ENCODE results near the gene PDLIM5. TPM values are rescaled to one million over a fixed set of nuclear protein-coding genes. Genes with fewer than 3 reads are reported as not detected.

Gene PDLIM5
- total RNA-seq, 5 donors from 2014 or later (not counting 1 experiment from before 2014, with no cell fraction given), result 27.1 to 32.0 (median 29.6) TPM

DNA sequence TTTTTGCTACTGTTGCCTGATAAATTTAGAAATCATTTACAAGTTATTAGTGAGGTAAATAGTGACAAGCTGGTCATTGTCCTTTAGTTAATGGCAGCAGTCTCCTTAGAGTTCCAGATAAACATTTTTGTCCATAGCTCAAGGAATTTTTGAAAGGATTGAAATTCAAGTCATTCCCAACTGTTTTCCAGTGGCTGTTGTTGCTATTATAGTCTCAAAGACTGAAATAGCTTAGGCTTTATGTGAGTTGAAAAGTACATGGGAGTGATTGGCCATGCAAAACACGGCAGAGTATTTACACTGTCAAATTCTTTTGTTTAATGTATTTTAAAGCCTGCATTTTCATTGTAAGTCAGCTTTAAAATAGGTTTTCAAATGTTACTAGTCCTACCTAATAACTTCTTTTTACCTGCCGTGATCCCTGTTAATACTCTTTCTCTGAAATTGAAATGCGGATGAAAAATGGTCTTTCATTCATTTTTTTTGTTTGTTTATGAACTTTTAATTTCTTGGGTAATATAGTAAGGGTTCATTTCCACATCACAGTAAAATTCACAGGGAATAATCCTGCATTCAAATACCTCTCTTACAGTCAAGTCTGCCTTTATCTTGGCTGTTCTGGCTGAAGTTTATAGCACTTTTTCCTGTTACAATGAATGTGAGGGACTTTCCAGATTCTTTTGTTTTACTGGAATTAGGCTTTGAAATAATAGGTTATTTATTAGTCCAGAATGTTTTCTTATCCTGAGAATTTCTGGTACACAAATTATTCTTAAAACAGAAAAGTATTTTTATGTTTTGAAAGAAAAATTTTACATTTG, 85.1 kb downstream of the PDLIM5 start:
- Histone ChIP-seq H3K27me3 (replicated peaks in 1 of 2; ENCODE audit: control insufficient read depth in 2 of 2, extremely low read depth in 1 of 2, insufficient read depth in 2 of 2, low read length in 1 of 2) (no peaks in the 10 kb centered on the region), H3K9me3 (no peaks in the 10 kb centered on the region), H3K36me3 (ENCODE audit: control insufficient read depth in 2 of 2, extremely low read depth in 1 of 2, insufficient read depth in 1 of 2, low read length in 1 of 2) (no peaks in the 10 kb centered on the region), H3K4me1 (ENCODE audit: control insufficient read depth in 1 of 2, extremely low read depth in 1 of 2, insufficient read depth in 2 of 2, low read length in 2 of 2) (no peaks in the 10 kb centered on the region), H3K27ac (ENCODE audit: low read length) (no peak overlapping the region), H3K4me3 (ENCODE audit: control insufficient read depth in 1 of 2, extremely low read depth in 1 of 2, low read length in 1 of 2) (no peak overlapping the region)
- peaks cover 3 to 11% (median 6%) of the 10 kb centered on the region in 3 donors for H3K4me1 Mint-ChIP-seq
- no peak overlapping the region for H3K27ac Mint-ChIP-seq
- no peaks in the 10 kb centered on the region for H3K27me3 Mint-ChIP-seq
- no CpG with 5 or more reads among the region's 3 CpGs for WGBS (ENCODE audit: insufficient coverage)
- ChIA-PET POLR2A (no interaction called here), CTCF (no interaction called here)
- peaks cover 15% of the 10 kb centered on the region for H3K36me3 Mint-ChIP-seq
- no peak for DNase-seq
- ATAC-seq (replicated peaks in 1 of 4), result no peak
- H3K9me3 Mint-ChIP-seq, result no peaks in the 10 kb centered on the region
- H3K4me3 Mint-ChIP-seq, result no peak overlapping the region

DNA sequence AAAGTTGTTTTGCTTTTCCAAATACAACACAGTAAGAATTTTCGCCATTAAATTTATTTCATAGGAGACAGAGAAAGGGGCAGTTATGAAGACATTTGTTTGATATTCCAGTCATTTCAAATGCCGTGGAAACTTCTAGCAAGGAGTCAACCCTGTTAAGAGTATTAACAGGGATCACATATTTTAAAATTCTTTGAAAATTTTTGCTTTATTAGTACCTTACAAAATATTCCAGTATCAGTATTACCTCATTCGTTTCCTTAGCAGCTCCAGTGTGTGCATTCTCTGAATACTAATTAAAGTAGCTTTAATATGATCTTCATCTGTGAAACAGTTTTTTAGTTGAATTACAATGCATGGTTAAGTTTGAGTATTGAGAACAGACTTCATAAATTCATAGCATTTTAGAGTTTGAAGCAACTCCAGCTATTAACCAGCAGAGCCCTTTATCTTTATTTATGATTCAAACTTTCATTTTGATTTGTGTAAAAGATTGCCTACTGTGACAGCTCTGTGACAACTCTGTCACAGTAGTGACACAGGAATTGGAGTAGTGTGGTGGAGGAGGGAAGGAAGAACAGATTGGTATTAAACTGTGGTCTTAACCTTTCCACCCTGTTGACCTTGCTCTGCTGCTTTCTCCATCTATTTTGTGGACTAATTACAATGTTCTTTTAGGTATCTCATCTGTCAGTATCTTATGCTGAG, 86.3 kb downstream of the PDLIM5 start:
- no peaks in the 10 kb centered on the region for H3K27me3 ChIP-seq (replicated peaks in 1 of 2; ENCODE audit: control insufficient read depth in 2 of 2, extremely low read depth in 1 of 2, insufficient read depth in 2 of 2, low read length in 1 of 2)
- Mint-ChIP-seq H3K4me3 (no peak overlapping the region), H3K36me3 (peaks cover 15% of the 10 kb centered on the region), H3K4me1 (peaks cover 0 to 11% (median 6%) of the 10 kb centered on the region in 3 donors), H3K9me3 (no peaks in the 10 kb centered on the region), H3K27me3 (no peaks in the 10 kb centered on the region), H3K27ac (no peak overlapping the region)
- no peaks in the 10 kb centered on the region for H3K4me1 ChIP-seq (ENCODE audit: control insufficient read depth in 1 of 2, extremely low read depth in 1 of 2, insufficient read depth in 2 of 2, low read length in 2 of 2)
- DNase-seq (no peak), ATAC-seq (replicated peaks in 1 of 4) (no peak)
- H3K27ac ChIP-seq (ENCODE audit: low read length), result no peak overlapping the region
- no peaks in the 10 kb centered on the region for H3K9me3 ChIP-seq
- POLR2A ChIA-PET, result no interaction called here
- H3K4me3 ChIP-seq (ENCODE audit: control insufficient read depth in 1 of 2, extremely low read depth in 1 of 2, low read length in 1 of 2), result no peak overlapping the region
- H3K36me3 ChIP-seq (ENCODE audit: control insufficient read depth in 2 of 2, extremely low read depth in 1 of 2, insufficient read depth in 1 of 2, low read length in 1 of 2), result no peaks in the 10 kb centered on the region
- CTCF ChIA-PET, result no interaction called here
- WGBS (ENCODE audit: insufficient coverage), result no CpG with 5 or more reads among the region's 3 CpGs

DNA sequence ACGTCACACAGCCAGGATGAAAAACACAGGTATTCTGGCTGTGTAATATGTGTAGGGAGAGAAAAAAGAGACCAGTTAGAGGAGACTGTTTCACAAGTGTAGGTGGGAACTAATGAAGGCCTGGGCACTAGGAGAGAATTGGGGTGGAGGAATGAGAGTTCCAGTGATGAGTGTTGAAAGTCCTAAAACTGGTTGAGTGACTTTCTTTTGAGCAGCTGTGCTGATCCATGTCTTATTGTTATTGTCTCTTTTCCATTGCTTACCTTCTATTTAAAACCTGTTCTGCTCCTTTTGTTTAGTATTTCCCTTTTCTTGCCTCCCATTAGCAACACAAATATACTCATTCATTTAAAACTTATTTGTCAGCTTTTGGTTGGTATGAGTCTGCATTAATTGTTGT, 88.7 kb downstream of the PDLIM5 start:
- POLR2A ChIA-PET, result no interaction called here
- H3K36me3 Mint-ChIP-seq, result peaks cover 22% of the 10 kb centered on the region
- H3K4me1 Mint-ChIP-seq, result peaks cover 0 to 3% (median under 1%) of the 10 kb centered on the region in 3 donors
- no peak overlapping the region for H3K4me3 Mint-ChIP-seq
- Histone ChIP-seq H3K9me3 (no peaks in the 10 kb centered on the region), H3K27me3 (replicated peaks in 1 of 2; ENCODE audit: control insufficient read depth in 2 of 2, extremely low read depth in 1 of 2, insufficient read depth in 2 of 2, low read length in 1 of 2) (no peaks in the 10 kb centered on the region), H3K27ac (ENCODE audit: low read length) (no peak overlapping the region), H3K4me3 (ENCODE audit: control insufficient read depth in 1 of 2, extremely low read depth in 1 of 2, low read length in 1 of 2) (no peak overlapping the region), H3K4me1 (ENCODE audit: control insufficient read depth in 1 of 2, extremely low read depth in 1 of 2, insufficient read depth in 2 of 2, low read length in 2 of 2) (no peaks in the 10 kb centered on the region), H3K36me3 (ENCODE audit: control insufficient read depth in 2 of 2, extremely low read depth in 1 of 2, insufficient read depth in 1 of 2, low read length in 1 of 2) (no peaks in the 10 kb centered on the region)
- DNase-seq, result no peak
- no peak for ATAC-seq (replicated peaks in 1 of 4)
- CTCF ChIA-PET, result no interaction called here
- no peaks in the 10 kb centered on the region for H3K27me3 Mint-ChIP-seq
- no peaks in the 10 kb centered on the region for H3K9me3 Mint-ChIP-seq
- WGBS (ENCODE audit: insufficient coverage), result 100% methylated on average over 1 of the region's 1 CpG
- no peak overlapping the region for H3K27ac Mint-ChIP-seq

DNA sequence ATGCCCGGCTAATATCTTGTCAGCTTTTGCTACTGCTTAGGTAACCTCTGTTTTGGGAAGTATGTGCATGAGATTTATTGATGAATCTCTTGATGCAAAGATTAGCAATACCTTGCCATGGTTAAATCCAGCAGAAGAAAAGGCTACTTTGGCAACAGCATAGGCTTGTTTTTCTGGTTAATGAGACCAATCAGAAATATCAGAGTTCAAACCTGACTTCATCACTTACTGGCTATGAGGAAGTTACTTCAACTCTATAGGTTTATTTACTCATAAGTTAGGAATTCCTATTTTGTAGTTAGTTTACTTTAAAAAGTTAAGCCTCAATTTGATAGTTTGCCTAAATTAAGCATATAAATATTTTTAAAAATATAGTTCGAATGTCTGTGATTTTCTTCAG, 93.1 kb downstream of the PDLIM5 start:
- no peaks in the 10 kb centered on the region for H3K4me1 ChIP-seq (ENCODE audit: control insufficient read depth in 1 of 2, extremely low read depth in 1 of 2, insufficient read depth in 2 of 2, low read length in 2 of 2)
- H3K27me3 Mint-ChIP-seq, result no peaks in the 10 kb centered on the region
- peaks cover 37% of the 10 kb centered on the region for H3K36me3 Mint-ChIP-seq
- CTCF ChIA-PET, result no interaction called here
- H3K4me1 Mint-ChIP-seq, result peaks cover 5 to 17% (median 9%) of the 10 kb centered on the region in 3 donors
- H3K27ac Mint-ChIP-seq, result no peak overlapping the region
- peaks cover 0 to 3% (median 3%) of the 10 kb centered on the region in 3 donors for H3K9me3 Mint-ChIP-seq
- H3K27ac ChIP-seq (ENCODE audit: low read length), result no peak overlapping the region
- POLR2A ChIA-PET, result no interaction called here
- ATAC-seq (replicated peaks in 1 of 4) (no peak), DNase-seq (no peak)
- no peaks in the 10 kb centered on the region for H3K9me3 ChIP-seq
- no peak overlapping the region for H3K4me3 ChIP-seq (ENCODE audit: control insufficient read depth in 1 of 2, extremely low read depth in 1 of 2, low read length in 1 of 2)
- no peaks in the 10 kb centered on the region for H3K36me3 ChIP-seq (ENCODE audit: control insufficient read depth in 2 of 2, extremely low read depth in 1 of 2, insufficient read depth in 1 of 2, low read length in 1 of 2)
- H3K4me3 Mint-ChIP-seq, result no peak overlapping the region
- no peaks in the 10 kb centered on the region for H3K27me3 ChIP-seq (replicated peaks in 1 of 2; ENCODE audit: control insufficient read depth in 2 of 2, extremely low read depth in 1 of 2, insufficient read depth in 2 of 2, low read length in 1 of 2)
- no CpG with 5 or more reads among the region's 2 CpGs for WGBS (ENCODE audit: insufficient coverage)

DNA sequence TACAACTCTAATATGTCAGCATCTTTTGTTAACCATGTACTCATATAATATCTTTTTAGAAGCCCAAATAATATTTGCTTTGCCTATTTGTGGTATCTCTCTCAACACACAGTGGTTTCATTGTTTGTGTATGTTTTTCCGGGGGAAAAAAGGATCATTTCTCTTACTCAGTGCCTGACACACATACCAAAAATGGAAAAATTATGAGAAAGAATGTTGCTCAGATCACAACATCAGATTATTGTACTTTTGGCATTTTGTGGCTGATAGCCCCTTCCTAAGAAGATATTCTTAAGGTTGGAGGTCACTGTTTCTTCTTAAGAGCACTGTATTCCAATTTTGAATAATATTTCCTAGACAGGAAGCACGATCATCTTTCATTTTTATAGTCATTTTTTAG, 93.6 kb downstream of the PDLIM5 start:
- DNase-seq (no peak), ATAC-seq (replicated peaks in 1 of 4) (no peak)
- no peaks in the 10 kb centered on the region for H3K4me1 ChIP-seq (ENCODE audit: control insufficient read depth in 1 of 2, extremely low read depth in 1 of 2, insufficient read depth in 2 of 2, low read length in 2 of 2)
- peaks cover 5 to 17% (median 9%) of the 10 kb centered on the region in 3 donors for H3K4me1 Mint-ChIP-seq
- CTCF ChIA-PET, result no interaction called here
- no peaks in the 10 kb centered on the region for H3K27me3 Mint-ChIP-seq
- POLR2A ChIA-PET, result no interaction called here
- H3K36me3 ChIP-seq (ENCODE audit: control insufficient read depth in 2 of 2, extremely low read depth in 1 of 2, insufficient read depth in 1 of 2, low read length in 1 of 2), result no peaks in the 10 kb centered on the region
- H3K9me3 Mint-ChIP-seq, result peaks cover 0 to 3% (median 3%) of the 10 kb centered on the region in 3 donors
- peaks cover 36% of the 10 kb centered on the region for H3K36me3 Mint-ChIP-seq
- H3K27ac ChIP-seq (ENCODE audit: low read length), result no peak overlapping the region
- H3K27ac Mint-ChIP-seq, result no peak overlapping the region
- no peaks in the 10 kb centered on the region for H3K9me3 ChIP-seq
- H3K4me3 ChIP-seq (ENCODE audit: control insufficient read depth in 1 of 2, extremely low read depth in 1 of 2, low read length in 1 of 2), result no peak overlapping the region
- no CpG with 5 or more reads among the region's 2 CpGs for WGBS (ENCODE audit: insufficient coverage)
- H3K27me3 ChIP-seq (replicated peaks in 1 of 2; ENCODE audit: control insufficient read depth in 2 of 2, extremely low read depth in 1 of 2, insufficient read depth in 2 of 2, low read length in 1 of 2), result no peaks in the 10 kb centered on the region
- no peak overlapping the region for H3K4me3 Mint-ChIP-seq

DNA sequence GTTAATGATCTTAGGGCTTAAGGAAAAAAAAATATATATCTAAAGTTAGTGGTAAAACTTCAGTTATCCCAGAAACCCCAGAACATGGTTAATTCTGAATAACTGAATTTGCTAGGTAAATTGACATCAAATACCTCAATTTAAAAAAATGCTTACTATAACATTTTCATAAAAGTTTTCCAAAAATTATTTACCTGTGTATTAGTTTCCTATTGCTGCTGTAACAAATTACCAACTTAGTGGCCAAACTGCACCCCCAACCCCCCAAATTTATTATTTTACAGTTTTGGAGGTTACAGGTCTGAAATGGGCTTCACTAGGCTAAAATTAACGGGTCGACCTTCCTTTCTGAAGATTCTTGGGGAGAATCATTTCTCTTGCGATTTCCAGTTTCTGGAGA, 95.2 kb downstream of the PDLIM5 start:
- POLR2A ChIA-PET, result no interaction called here

More for the DNA sequence above, 95.2 kb downstream of the PDLIM5 start:
- Histone ChIP-seq H3K4me1 (ENCODE audit: control insufficient read depth in 1 of 2, extremely low read depth in 1 of 2, insufficient read depth in 2 of 2, low read length in 2 of 2) (no peaks in the 10 kb centered on the region), H3K27ac (ENCODE audit: low read length) (no peak overlapping the region), H3K27me3 (replicated peaks in 1 of 2; ENCODE audit: control insufficient read depth in 2 of 2, extremely low read depth in 1 of 2, insufficient read depth in 2 of 2, low read length in 1 of 2) (no peaks in the 10 kb centered on the region), H3K9me3 (no peaks in the 10 kb centered on the region), H3K4me3 (ENCODE audit: control insufficient read depth in 1 of 2, extremely low read depth in 1 of 2, low read length in 1 of 2) (no peak overlapping the region), H3K36me3 (ENCODE audit: control insufficient read depth in 2 of 2, extremely low read depth in 1 of 2, insufficient read depth in 1 of 2, low read length in 1 of 2) (no peaks in the 10 kb centered on the region)
- H3K4me1 Mint-ChIP-seq, result peaks cover 5 to 17% (median 9%) of the 10 kb centered on the region in 3 donors
- no peak for DNase-seq
- H3K9me3 Mint-ChIP-seq, result peaks cover 0 to 3% (median 3%) of the 10 kb centered on the region in 3 donors
- no peaks in the 10 kb centered on the region for H3K27me3 Mint-ChIP-seq
- peaks cover 27% of the 10 kb centered on the region for H3K36me3 Mint-ChIP-seq
- H3K27ac Mint-ChIP-seq, result no peak overlapping the region
- no peak for ATAC-seq (replicated peaks in 1 of 4)
- no CpG with 5 or more reads among the region's 3 CpGs for WGBS (ENCODE audit: insufficient coverage)
- no peak overlapping the region for H3K4me3 Mint-ChIP-seq
- CTCF ChIA-PET, result no interaction called here
